ENCODE data around the gene TMEM117. TPM values are rescaled to one million over a fixed set of nuclear protein-coding genes. Genes with fewer than 3 reads are reported as not detected.

Gene TMEM117
- total RNA-seq, 4 donors from 2014 or later, result 16.9 to 24.9 (median 21.1) TPM

DNA sequence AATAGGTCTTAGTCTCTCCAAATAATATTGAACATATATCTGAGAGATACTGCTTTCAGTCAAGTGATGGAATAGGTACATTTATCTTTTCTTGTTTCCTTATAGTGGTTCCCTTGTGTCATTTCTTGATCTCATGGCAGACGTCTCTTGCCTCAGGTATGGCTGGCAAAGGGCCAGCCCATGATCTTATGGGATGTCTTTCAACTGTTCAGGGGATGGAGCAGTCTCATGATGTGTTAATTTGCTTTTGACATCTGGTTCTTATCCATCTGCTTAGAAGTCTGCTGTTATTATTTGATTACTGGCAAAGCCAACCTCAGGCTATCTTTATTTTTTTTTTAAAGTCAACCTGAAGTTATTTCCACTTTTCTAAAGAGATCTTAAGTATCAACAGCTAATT lies 262.9 kb downstream of the TMEM117 start:
- no peak for DNase-seq (ENCODE audit: low spot score in 2 of 2)
- H3K36me3 ChIP-seq, result no peaks in the 10 kb centered on the region
- TF ChIP-seq, protein P1, sequence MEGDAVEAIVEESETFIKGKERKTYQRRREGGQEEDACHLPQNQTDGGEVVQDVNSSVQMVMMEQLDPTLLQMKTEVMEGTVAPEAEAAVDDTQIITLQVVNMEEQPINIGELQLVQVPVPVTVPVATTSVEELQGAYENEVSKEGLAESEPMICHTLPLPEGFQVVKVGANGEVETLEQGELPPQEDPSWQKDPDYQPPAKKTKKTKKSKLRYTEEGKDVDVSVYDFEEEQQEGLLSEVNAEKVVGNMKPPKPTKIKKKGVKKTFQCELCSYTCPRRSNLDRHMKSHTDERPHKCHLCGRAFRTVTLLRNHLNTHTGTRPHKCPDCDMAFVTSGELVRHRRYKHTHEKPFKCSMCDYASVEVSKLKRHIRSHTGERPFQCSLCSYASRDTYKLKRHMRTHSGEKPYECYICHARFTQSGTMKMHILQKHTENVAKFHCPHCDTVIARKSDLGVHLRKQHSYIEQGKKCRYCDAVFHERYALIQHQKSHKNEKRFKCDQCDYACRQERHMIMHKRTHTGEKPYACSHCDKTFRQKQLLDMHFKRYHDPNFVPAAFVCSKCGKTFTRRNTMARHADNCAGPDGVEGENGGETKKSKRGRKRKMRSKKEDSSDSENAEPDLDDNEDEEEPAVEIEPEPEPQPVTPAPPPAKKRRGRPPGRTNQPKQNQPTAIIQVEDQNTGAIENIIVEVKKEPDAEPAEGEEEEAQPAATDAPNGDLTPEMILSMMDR (IDR thresholded peaks at IDR 0.05), result no peak
- TF ChIP-seq POLR2A (IDR thresholded peaks at IDR 0.05) (no peak), EP300 (IDR thresholded peaks at IDR 0.05) (no peak)
- H3K4me1 ChIP-seq, result no peaks in the 10 kb centered on the region
- no peak overlapping the region for H3K4me3 ChIP-seq
- H3K27ac ChIP-seq, result no peak overlapping the region
- no peaks in the 10 kb centered on the region for H3K27me3 ChIP-seq
- H3K9me3 ChIP-seq, result peaks cover 0 to 4% (median 0%) of the 10 kb centered on the region in 4 donors
- WGBS, 2 donors, result 37 to 48% methylated on average over 1 of the region's 1 CpG

DNA sequence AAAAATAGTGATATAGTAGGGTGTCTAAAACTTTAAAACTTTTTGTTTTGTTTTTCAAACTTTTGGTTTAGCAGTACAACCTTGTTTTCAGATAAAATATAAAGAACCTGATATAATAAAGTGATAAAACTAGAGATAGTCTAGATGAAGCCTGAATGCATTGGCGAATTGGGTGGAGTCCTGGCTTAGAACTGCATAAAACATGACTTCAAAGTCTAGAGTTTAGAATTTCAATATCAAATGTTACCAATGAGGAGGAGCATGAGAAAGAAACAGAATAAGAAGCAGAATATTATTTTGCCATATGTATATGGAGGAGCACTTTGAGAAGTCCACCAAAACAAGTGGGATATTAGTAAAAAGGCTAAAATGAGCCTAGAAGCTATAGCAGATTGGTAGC lies 263.6 kb downstream of the TMEM117 start:
- no peak overlapping the region for H3K27ac ChIP-seq
- H3K4me1 ChIP-seq, result no peaks in the 10 kb centered on the region
- 94 to 100% methylated on average over 1 of the region's 1 CpG for WGBS, 2 donors
- no peak for DNase-seq (ENCODE audit: low spot score in 2 of 2)
- no peak overlapping the region for H3K4me3 ChIP-seq
- no peaks in the 10 kb centered on the region for H3K27me3 ChIP-seq
- TF ChIP-seq, protein P1 (IDR thresholded peaks at IDR 0.05), result no peak
- TF ChIP-seq EP300 (IDR thresholded peaks at IDR 0.05) (no peak), POLR2A (IDR thresholded peaks at IDR 0.05) (no peak)
- peaks cover 0 to 4% (median 0%) of the 10 kb centered on the region in 4 donors for H3K9me3 ChIP-seq
- H3K36me3 ChIP-seq, result no peaks in the 10 kb centered on the region

DNA sequence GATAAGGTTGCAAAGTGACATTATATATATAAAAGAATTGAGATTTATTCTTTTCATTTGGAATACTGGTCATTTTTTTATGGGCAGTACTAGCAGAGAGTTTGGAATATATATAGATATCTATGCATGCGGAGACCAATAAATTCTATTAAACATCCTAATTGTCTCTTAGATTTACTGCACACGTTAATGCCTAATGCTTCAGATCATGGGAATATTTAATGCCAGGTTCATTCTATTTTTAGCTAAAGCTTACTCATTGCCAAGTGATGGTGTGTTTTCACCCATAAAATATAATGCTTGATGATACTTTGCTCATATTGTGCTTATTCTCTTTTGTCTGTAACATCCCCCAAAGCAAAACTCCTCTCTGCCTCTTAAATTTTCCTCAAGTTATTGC lies 264.4 kb downstream of the TMEM117 start:
- 89 to 96% methylated on average over 2 of the region's 2 CpGs for WGBS, 2 donors
- DNase-seq (ENCODE audit: low spot score in 2 of 2), result no peak
- H3K27ac ChIP-seq, result no peak overlapping the region
- no peaks in the 10 kb centered on the region for H3K27me3 ChIP-seq
- peaks cover 0 to 6% (median 0%) of the 10 kb centered on the region in 4 donors for H3K9me3 ChIP-seq
- no peaks in the 10 kb centered on the region for H3K36me3 ChIP-seq
- H3K4me3 ChIP-seq, result no peak overlapping the region
- TF ChIP-seq POLR2A (IDR thresholded peaks at IDR 0.05) (no peak), EP300 (IDR thresholded peaks at IDR 0.05) (no peak)
- TF ChIP-seq, protein P1 (IDR thresholded peaks at IDR 0.05), result no peak
- H3K4me1 ChIP-seq, result no peaks in the 10 kb centered on the region

DNA sequence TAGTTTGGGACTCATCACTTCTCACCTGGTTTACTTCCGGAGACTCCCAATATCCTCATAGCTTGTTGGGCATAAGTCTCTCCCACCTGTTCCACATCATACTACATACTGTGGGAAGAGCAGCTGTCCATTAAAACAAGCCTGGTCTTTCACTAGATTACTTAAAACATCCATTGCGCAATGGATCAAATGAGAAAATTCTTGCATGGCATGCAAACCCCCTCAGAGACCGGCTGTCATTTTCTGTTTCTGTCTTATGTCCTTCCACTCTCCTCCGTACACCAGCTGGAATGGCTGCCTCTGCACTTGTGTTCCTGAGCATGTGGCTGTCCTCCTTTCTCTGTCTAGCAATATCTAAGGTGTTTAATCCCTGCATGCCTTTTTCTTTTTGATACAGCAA lies 265.6 kb downstream of the TMEM117 start:
- Histone ChIP-seq H3K4me1 (no peaks in the 10 kb centered on the region), H3K4me3 (no peak overlapping the region), H3K27me3 (no peaks in the 10 kb centered on the region), H3K36me3 (no peaks in the 10 kb centered on the region), H3K27ac (no peak overlapping the region), H3K9me3 (peaks cover 0 to 6% (median 0%) of the 10 kb centered on the region in 4 donors)
- WGBS, 2 donors, result 94 to 96% methylated on average over 4 of the region's 4 CpGs
- DNase-seq (ENCODE audit: low spot score in 2 of 2), result no peak
- TF ChIP-seq POLR2A (IDR thresholded peaks at IDR 0.05) (no peak), EP300 (IDR thresholded peaks at IDR 0.05) (no peak)
- TF ChIP-seq, protein P1 (IDR thresholded peaks at IDR 0.05), result no peak

DNA sequence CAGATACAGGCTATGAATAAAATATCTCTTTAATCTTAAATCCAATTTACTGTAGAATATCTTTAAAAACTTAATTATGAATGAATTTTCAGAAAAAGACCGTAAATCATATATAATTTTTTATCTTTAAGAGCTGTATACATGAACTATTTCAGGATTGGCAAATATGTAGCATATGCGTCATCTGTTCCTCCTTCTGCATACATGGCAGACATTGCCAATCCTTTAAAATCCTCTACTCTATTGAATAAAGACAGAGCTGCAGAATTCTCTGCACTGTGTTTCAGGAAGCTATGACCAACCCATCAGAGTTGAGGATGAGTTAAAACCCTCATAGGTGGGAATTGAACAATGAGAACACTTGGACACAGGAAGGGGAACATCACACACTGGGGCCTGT lies 279.0 kb downstream of the TMEM117 start:
- Histone ChIP-seq H3K27ac (no peak overlapping the region), H3K9me3 (no peaks in the 10 kb centered on the region), H3K4me3 (no peak overlapping the region), H3K36me3 (no peaks in the 10 kb centered on the region), H3K4me1 (peaks cover 0 to 11% (median 0%) of the 10 kb centered on the region in 4 donors), H3K27me3 (no peaks in the 10 kb centered on the region)
- WGBS, 2 donors, result 95 to 96% methylated on average over 2 of the region's 2 CpGs
- TF ChIP-seq POLR2A (IDR thresholded peaks at IDR 0.05), result no peak
- no peak for TF ChIP-seq EP300 (IDR thresholded peaks at IDR 0.05)
- TF ChIP-seq, protein P1 (IDR thresholded peaks at IDR 0.05), result no peak
- no peak for DNase-seq (ENCODE audit: low spot score in 2 of 2)

Data from tibial nerve (tissue), 4 donors.